Measurements from ENCODE around the gene TMEM250.

The TMEM250 gene

GRCh38 chr9:136075134-136075841 is 43.4 kb downstream of the TMEM250 start:
- no peak overlapping the region for H3K18ac ChIP-seq (ENCODE audit: low read depth in 1 of 2, low read length in 2 of 2)
- no peak for DNase-seq
- no peaks in the 10 kb centered on the region for H3K9me3 ChIP-seq (ENCODE audit: control insufficient read depth, low read length)
- H3K4ac ChIP-seq (ENCODE audit: low read depth in 1 of 2, low read length in 2 of 2) = no peak overlapping the region
- H2BK5ac ChIP-seq (ENCODE audit: low read depth, low read length, poor library complexity, severe bottlenecking) = no peak overlapping the region
- no peaks in the 10 kb centered on the region for H3K27me3 ChIP-seq (ENCODE audit: control insufficient read depth in 1 of 2, insufficient read depth in 1 of 2, low read length in 2 of 2)
- no peak overlapping the region for H2AK5ac ChIP-seq (ENCODE audit: low read length, severe bottlenecking)
- no peak overlapping the region for H3K4me3 ChIP-seq (ENCODE audit: insufficient read depth in 1 of 2, low read depth in 1 of 2, low read length in 2 of 2)
- H2AFZ ChIP-seq (ENCODE audit: low read depth, low read length) = no peak overlapping the region
- no peak overlapping the region for H4K91ac ChIP-seq (ENCODE audit: low read length)
- H2BK12ac ChIP-seq (ENCODE audit: low read length in 2 of 2) = no peak overlapping the region
- no peak overlapping the region for H3K27ac ChIP-seq (ENCODE audit: low read length, poor library complexity, severe bottlenecking)
- H3K23ac ChIP-seq (ENCODE audit: low read length in 2 of 2) = no peak overlapping the region
- no peak overlapping the region for H3K4me2 ChIP-seq (ENCODE audit: low read length, poor library complexity, severe bottlenecking)
- H3K9ac ChIP-seq (ENCODE audit: low read length) = no peak overlapping the region
- H2BK15ac ChIP-seq (ENCODE audit: low read depth, poor library complexity, severe bottlenecking) = no peak overlapping the region
- H3K4me1 ChIP-seq (ENCODE audit: control insufficient read depth, insufficient read depth, low read depth, low read length) = peaks cover 19% of the 10 kb centered on the region
- H3K14ac ChIP-seq (ENCODE audit: low read length in 2 of 2) = no peak overlapping the region
- WGBS = 92% methylated on average over 35 of the region's 35 CpGs
- peaks cover 12 to 37% of the 10 kb centered on the region in 2 experiments for H3K36me3 ChIP-seq (ENCODE audit: control insufficient read depth in 1 of 2, insufficient read depth in 2 of 2, low read depth in 1 of 2, low read length in 2 of 2)
- H4K8ac ChIP-seq (ENCODE audit: low read length) = no peak overlapping the region
- peaks cover 32% of the 10 kb centered on the region for H3K79me1 ChIP-seq (replicated peaks; ENCODE audit: low read length, poor library complexity, severe bottlenecking)
- no peak overlapping the region for H2BK120ac ChIP-seq (ENCODE audit: low read depth, low read length)

GRCh38 chr9:136074706-136075105 is 44.0 kb downstream of the TMEM250 start:
- Histone ChIP-seq H3K27me3 (ENCODE audit: control insufficient read depth in 1 of 2, insufficient read depth in 1 of 2, low read length in 2 of 2) (no peaks in the 10 kb centered on the region), H3K9me3 (ENCODE audit: control insufficient read depth, low read length) (no peaks in the 10 kb centered on the region)
- 96% methylated on average over 28 of the region's 28 CpGs for WGBS

More at GRCh38 chr9:136074706-136075105, 44.0 kb downstream of the TMEM250 start:
- Histone ChIP-seq H3K79me1 (replicated peaks; ENCODE audit: low read length, poor library complexity, severe bottlenecking) (peaks cover 30% of the 10 kb centered on the region), H2BK120ac (ENCODE audit: low read depth, low read length) (no peak overlapping the region), H2AK5ac (ENCODE audit: low read length, severe bottlenecking) (no peak overlapping the region), H3K27ac (ENCODE audit: low read length, poor library complexity, severe bottlenecking) (no peak overlapping the region), H3K23ac (ENCODE audit: low read length in 2 of 2) (no peak overlapping the region), H3K4me1 (ENCODE audit: control insufficient read depth, insufficient read depth, low read depth, low read length) (peaks cover 14% of the 10 kb centered on the region), H3K4me2 (ENCODE audit: low read length, poor library complexity, severe bottlenecking) (no peak overlapping the region), H2BK15ac (ENCODE audit: low read depth, poor library complexity, severe bottlenecking) (no peak overlapping the region), H4K91ac (ENCODE audit: low read length) (no peak overlapping the region), H3K9ac (ENCODE audit: low read length) (no peak overlapping the region), H3K14ac (ENCODE audit: low read length in 2 of 2) (no peak overlapping the region), H2AFZ (ENCODE audit: low read depth, low read length) (no peak overlapping the region), H3K4ac (ENCODE audit: low read depth in 1 of 2, low read length in 2 of 2) (no peak overlapping the region), H2BK5ac (ENCODE audit: low read depth, low read length, poor library complexity, severe bottlenecking) (no peak overlapping the region), H3K18ac (ENCODE audit: low read depth in 1 of 2, low read length in 2 of 2) (no peak overlapping the region), H2BK12ac (ENCODE audit: low read length in 2 of 2) (no peak overlapping the region), H3K36me3 (ENCODE audit: control insufficient read depth in 1 of 2, insufficient read depth in 2 of 2, low read depth in 1 of 2, low read length in 2 of 2) (peaks cover 12 to 35% of the 10 kb centered on the region in 2 experiments), H3K4me3 (ENCODE audit: insufficient read depth in 1 of 2, low read depth in 1 of 2, low read length in 2 of 2) (no peak overlapping the region), H4K8ac (ENCODE audit: low read length) (no peak overlapping the region)
- DNase-seq = no peak
